HG03378 (cell line): ENCODE measurements around the gene RBMX.

ENCODE experiments used
- ATAC-seq: cut with Tn5 transposase; IDR thresholded peaks from one replicate; pipeline ENCODE4 v1.9.1; 2021; ENCODE audit warnings: mild to moderate bottlenecking, moderate library complexity; ENCODE audit not compliant: unreplicated experiment

The RBMX gene

GRCh38 chrX:136849395-136849794 is 31.1 kb downstream of the RBMX start:
- no peak for ATAC-seq

DNA sequence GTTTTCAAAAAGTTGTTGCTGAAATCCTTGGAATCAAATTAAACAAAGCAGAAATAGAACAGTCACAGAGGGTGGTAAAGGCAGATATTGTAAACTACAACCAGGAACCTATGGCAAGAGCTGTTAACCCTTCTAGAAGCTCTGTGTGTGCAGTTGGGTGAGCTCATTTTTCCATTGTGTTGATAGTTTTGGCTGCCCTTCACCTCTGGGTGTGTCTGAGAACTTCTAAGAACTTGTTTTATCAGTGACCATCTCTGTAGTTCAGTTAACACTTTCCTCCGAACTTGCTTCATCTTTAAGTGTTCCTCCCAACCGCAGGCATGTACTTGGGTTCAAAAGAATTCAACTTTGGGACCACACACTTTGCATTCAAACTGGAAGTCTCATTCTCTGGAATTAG is 32.7 kb downstream of the RBMX start:
- ATAC-seq = no peak

- ATAC-seq = no peak
Measured at GRCh38 chrX:136839196-136839595, 41.3 kb downstream of the RBMX start.

DNA sequence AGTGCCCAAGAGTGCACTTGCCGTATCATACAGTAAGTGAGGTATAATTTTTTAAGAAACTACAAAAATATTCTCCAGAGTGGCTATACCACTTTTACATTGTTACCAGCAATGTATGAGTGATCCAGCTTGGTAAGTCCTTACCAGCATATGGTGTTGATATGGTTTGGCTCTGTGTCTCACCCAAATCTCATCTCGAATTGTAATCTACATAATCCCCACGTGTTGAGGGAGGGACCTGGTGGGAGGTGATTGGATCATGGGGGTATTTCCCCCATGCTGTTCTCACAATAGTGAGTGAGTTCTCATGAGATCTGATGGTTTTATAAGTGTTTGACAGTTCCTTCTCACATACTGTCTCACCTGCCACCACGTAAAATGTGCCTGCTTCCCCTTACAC is 44.8 kb downstream of the RBMX start:
- no peak for ATAC-seq

DNA sequence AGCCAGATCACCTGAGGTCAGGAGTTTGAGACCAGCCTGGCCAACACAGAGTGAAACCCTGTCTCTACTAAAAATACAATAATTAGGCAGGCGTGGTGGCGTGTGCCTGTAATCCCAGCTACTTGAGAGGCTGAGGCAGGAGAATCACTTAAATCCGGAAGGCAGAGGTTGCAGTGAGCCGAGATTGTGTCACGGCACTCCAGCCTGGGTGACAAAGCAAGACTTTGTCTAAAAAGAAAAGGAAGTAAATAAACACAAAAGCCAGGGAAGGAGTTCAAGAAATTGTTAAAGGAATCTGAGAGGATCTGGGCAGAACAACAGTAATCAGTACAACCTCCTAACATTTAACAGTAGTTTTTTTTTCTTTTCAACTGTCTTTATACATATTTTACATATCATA is 51.1 kb downstream of the RBMX start:
- ATAC-seq = no peak

DNA sequence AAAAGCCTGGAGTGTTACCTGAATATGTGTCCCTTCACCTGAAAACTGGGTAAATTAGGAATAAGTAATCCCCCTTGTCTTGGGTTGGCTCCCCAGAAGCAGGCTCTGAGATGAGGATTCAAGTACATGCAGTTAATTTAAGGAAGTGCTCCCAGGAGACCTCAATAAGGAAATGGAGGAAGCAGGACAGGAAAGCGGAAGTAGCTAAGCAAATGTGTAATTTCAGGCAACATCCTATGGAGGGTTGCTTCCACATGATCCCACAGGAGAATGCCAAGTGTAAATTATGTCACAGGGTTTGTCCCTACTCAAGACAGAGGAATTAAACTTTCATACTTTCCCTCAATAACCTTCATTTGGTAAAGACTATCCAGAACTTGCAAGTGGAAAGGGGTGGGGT is 51.7 kb downstream of the RBMX start:
- ATAC-seq = no peak

- no peak for ATAC-seq
Measured at GRCh38 chrX:136827026-136827425, 53.5 kb downstream of the RBMX start.

DNA sequence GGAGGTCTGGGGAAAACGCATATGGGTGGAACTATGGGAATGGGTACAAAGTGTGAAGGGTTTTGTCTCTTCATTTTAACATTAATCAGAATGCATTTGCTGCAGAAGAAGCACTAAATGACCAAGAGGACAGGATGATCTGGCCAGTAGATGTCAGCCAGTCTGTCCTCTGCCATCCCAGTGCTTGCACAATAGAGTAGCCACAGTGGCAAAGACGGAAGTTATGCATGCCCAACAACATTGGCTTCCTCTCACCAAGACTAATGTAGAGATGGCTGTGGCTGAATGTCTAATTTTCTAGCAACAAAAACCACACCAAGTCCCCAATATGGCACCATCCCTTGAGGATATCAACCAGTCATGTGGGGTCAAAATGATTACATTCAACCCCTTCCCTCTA is 54.8 kb downstream of the RBMX start:
- ATAC-seq = no peak
